Cardiac muscle cell (in vitro differentiated cells and primary cell): ENCODE measurements around the gene PCNA. TPM values are rescaled to one million over a fixed set of nuclear protein-coding genes. Genes with fewer than 3 reads are reported as not detected.

Experiments used
- DNase-seq, 2 donors: peaks; one replicate each; pipeline versions ENCODE4 v3.0.0 to v3.0.0-alpha.2; 2010 to 2017; ENCODE audit warnings: low read depth in 1 of 2, low spot score in 1 of 2
- H3K27ac ChIP-seq: fragments of 200-600 bp; sonication (generic); 2 replicates; pipeline ENCODE4 v1.5.1; 2016
- H3K27me3 ChIP-seq: fragments of 200-600 bp; sonication (generic); 2 replicates; pipeline ENCODE4 v1.6.0; 2016; ENCODE audit warnings: control low read depth
- H3K36me3 ChIP-seq: fragments of 200-600 bp; sonication (generic); 2 replicates; pipeline ENCODE4 v1.5.1; 2016; ENCODE audit warnings: control low read depth
- H3K4me1 ChIP-seq: fragments of 200-600 bp; sonication (generic); 2 replicates; pipeline ENCODE4 v1.8.1; 2017; ENCODE audit warnings: low read depth, mild to moderate bottlenecking, mixed run types
- H3K4me3 ChIP-seq: fragments of 200-600 bp; sonication (generic); 2 replicates; pipeline ENCODE4 v1.5.1; 2016; ENCODE audit warnings: mild to moderate bottlenecking
- H3K9me3 ChIP-seq: fragments of 200-600 bp; sonication (generic); 2 replicates; pipeline ENCODE4 v1.5.1; 2017; ENCODE audit warnings: low read depth, mild to moderate bottlenecking, control low read depth
- CTCF ChIP-seq: IDR thresholded peaks from 2 replicates; pipeline ENCODE4 v1.5.1; 2012; ENCODE audit warnings: low read depth, mild to moderate bottlenecking, low read length
- polyA plus RNA-seq: library from polyadenylated mRNA; unstranded; fragments of >200 nt; fragmentation: Nextera tagmentation; extraction: Ambion mirVana; gene quantifications from 2 replicates; pipeline ENCODE4 v1.2.1, GENCODE V29; 2016
- total RNA-seq: library from RNA; depleted of rRNA; stranded (reverse); fragments of >200 nt; gene quantifications from 2 replicates; pipeline ENCODE4 v1.2.3, GENCODE V29; 2016

PCNA gene
- total and polyA plus RNA-seq, 2 experiments from 2014 or later, result 46.6 to 81.2 TPM

GRCh38 chr20:5069141-5069806 lies 50.5 kb downstream of the PCNA start:
- no peak for DNase-seq
- Histone ChIP-seq H3K36me3 (no peaks in the 10 kb centered on the region), H3K27ac (no peak overlapping the region), H3K4me1 (no peaks in the 10 kb centered on the region), H3K9me3 (no peaks in the 10 kb centered on the region), H3K4me3 (no peak overlapping the region), H3K27me3 (no peaks in the 10 kb centered on the region)
- TF ChIP-seq CTCF, result no peak

- H3K4me3 ChIP-seq, result no peak overlapping the region
- DNase-seq, result no peak
- no peaks in the 10 kb centered on the region for H3K4me1 ChIP-seq
- H3K27ac ChIP-seq, result no peak overlapping the region
- H3K36me3 ChIP-seq, result no peaks in the 10 kb centered on the region
- H3K9me3 ChIP-seq, result no peaks in the 10 kb centered on the region
- H3K27me3 ChIP-seq, result no peaks in the 10 kb centered on the region
- TF ChIP-seq CTCF, result no peak
Measured at GRCh38 chr20:5067877-5068645, 51.7 kb downstream of the PCNA start.

DNA sequence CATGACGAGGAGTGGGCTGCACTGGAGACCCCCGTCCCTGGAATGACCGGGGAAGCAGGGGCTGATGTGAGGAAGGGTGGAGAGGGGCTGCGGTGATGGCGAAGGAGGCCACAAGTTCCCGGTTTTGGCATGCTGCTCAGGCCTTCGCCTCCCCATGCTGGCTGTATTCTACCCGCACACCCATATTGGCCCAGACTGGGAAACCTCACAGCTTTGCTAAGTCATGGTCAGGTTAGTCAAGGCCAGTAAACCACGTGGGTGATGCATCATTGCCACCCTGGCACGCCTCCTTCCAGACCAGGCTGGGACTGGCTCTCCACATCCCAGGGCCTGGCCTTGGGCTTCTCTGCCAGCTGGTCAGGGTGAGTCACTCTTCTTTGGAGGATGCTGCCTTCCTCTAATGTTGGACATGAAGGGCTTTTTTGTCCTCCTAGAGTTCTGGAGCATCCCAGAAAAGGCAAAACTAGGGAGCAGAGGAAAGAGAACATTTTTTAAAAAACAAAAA lies 53.8 kb downstream of the PCNA start:
- H3K4me3 ChIP-seq, result no peak overlapping the region
- no peaks in the 10 kb centered on the region for H3K27me3 ChIP-seq
- H3K36me3 ChIP-seq, result no peaks in the 10 kb centered on the region
- no peaks in the 10 kb centered on the region for H3K4me1 ChIP-seq
- TF ChIP-seq CTCF, result no peak
- H3K27ac ChIP-seq, result no peak overlapping the region
- peak in 1 of 2 donors; percentile 90 for DNase-seq
- no peaks in the 10 kb centered on the region for H3K9me3 ChIP-seq

DNA sequence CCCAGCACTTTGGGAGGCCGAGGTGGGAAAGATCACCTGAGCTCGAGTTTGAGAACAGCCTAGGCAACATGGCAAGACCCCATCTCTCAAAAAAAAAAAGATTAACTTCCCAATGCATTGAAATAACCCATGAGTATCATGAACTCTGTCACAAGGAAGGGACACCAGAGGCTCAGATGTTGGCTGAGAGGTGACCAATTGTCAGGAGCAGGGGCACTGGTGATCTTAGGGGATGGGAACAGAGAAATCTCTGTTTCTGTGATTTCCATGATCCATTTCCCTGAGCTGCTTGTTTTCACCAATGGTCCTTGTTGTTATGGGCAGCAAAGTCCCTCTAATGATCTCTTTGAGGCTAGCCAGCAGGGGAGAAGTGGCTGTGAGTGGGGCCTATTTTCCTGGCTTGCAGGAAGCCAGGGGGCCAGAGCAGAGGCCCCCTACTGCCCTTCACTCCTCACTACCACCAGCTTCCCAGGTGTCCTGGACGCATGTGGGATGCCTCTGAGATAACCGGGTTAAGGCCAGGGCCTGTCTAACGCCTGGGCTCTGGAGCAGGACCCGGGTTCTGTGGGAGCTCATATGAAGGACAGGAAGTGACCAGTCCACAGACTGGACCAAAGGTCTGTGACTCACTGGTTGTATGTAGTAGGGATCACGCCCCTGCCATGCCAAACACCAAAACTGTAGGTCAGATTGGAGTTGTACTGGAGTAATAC lies 54.4 kb downstream of the PCNA start:
- TF ChIP-seq CTCF, result no peak
- no peaks in the 10 kb centered on the region for H3K4me1 ChIP-seq
- peak in 1 of 2 donors; percentile 50 for DNase-seq
- H3K4me3 ChIP-seq, result no peak overlapping the region
- H3K9me3 ChIP-seq, result no peaks in the 10 kb centered on the region
- no peaks in the 10 kb centered on the region for H3K36me3 ChIP-seq
- H3K27me3 ChIP-seq, result no peaks in the 10 kb centered on the region
- no peak overlapping the region for H3K27ac ChIP-seq

Other genes with a start within 250 kb of the PCNA start
- 9.5 and 10.6 TPM in 2 replicates for gene SLC23A2, start 118.4 kb downstream of the PCNA start, total RNA-seq
- gene SLC23A2, start 118.4 kb downstream of the PCNA start, polyA plus RNA-seq, result 5.9 and 11.5 TPM in 2 replicates
- 48.9 and 93.6 TPM in 2 replicates for gene TMEM230, start 6.9 kb downstream of the PCNA start, total RNA-seq
- 166 and 176 TPM in 2 replicates for gene TMEM230, start 6.9 kb downstream of the PCNA start, polyA plus RNA-seq
- 18.7 and 20.3 TPM in 2 replicates for gene CDS2, start 7.0 kb upstream of the PCNA start, total RNA-seq
- gene CDS2, start 7.0 kb upstream of the PCNA start, polyA plus RNA-seq, result 27.0 and 31.9 TPM in 2 replicates
- gene PROKR2, start 197.0 kb upstream of the PCNA start, total RNA-seq, result not detected in 2 replicates
- not detected in 2 replicates for gene PROKR2, start 197.0 kb upstream of the PCNA start, polyA plus RNA-seq